ENCODE results near the gene GNB1.

- no peak for TF ChIP-seq CTCF (IDR thresholded peaks at IDR 0.05)
- no peak for TF ChIP-seq EP300 (IDR thresholded peaks at IDR 0.05)
Observed at GRCh38 chr1:1895456-1896336, 4.8 kb upstream of the GNB1 start.

All from tibial nerve (tissue), 4 donors.